Stomach (tissue), 4 donors: Measurements from ENCODE around the gene RGPD3.
"Not testable (repeated sequence)": the region's sequence is repeated elsewhere in the genome, so short reads cannot be mapped to it uniquely, and the experiment has no call there.

Source experiments
- CTCF ChIP-seq, 7 experiments: fragments of 450-650 bp in 4 of 7; fragments of 200-600 bp in 3 of 7; sonication (generic) in 3 of 7; IDR thresholded peaks; one replicate each; pipeline ENCODE4 v1.5.1; 2016 to 2019; ENCODE audit warnings: antibody characterized with exemption in 7 of 7, control low read depth in 2 of 7, mild to moderate bottlenecking in 1 of 7
- EP300 ChIP-seq: sonication (generic); formaldehyde crosslinking; IDR thresholded peaks from one replicate; pipeline ENCODE4 v1.6.1; 2017; ENCODE audit warnings: antibody characterized with exemption
- POLR2A ChIP-seq, 4 donors: fragments of 450-650 bp; IDR thresholded peaks; one replicate each; pipeline ENCODE4 v1.6.1; 2016; ENCODE audit warnings: antibody characterized with exemption in 4 of 4, control low read depth in 2 of 4, mild to moderate bottlenecking in 1 of 4, moderate library complexity in 1 of 4
- POLR2AphosphoS5 ChIP-seq, 3 donors: sonication (generic); formaldehyde crosslinking; IDR thresholded peaks; one replicate each; pipeline ENCODE4 v1.6.1; 2016; ENCODE audit warnings: antibody characterized with exemption in 3 of 3

- not testable (repeated sequence) for TF ChIP-seq CTCF (IDR thresholded peaks at IDR 0.05); POLR2AphosphoS5 (IDR thresholded peaks at IDR 0.05); POLR2A (IDR thresholded peaks at IDR 0.05); EP300
These were observed 42.6 kb upstream of the RGPD3 start for GRCh38 chr2:106510791-106511190.
